GM19467 (cell line): ENCODE data around the gene NUBPL.
"Not testable (repeated sequence)": the region's sequence is repeated elsewhere in the genome, so short reads cannot be mapped to it uniquely, and the experiment has no call there.

Source experiments
- ATAC-seq: cut with Tn5 transposase; IDR thresholded peaks from one replicate; pipeline ENCODE4 v1.9.1; 2021; ENCODE audit warnings: mild to moderate bottlenecking, moderate library complexity; ENCODE audit not compliant: unreplicated experiment

NUBPL gene

DNA sequence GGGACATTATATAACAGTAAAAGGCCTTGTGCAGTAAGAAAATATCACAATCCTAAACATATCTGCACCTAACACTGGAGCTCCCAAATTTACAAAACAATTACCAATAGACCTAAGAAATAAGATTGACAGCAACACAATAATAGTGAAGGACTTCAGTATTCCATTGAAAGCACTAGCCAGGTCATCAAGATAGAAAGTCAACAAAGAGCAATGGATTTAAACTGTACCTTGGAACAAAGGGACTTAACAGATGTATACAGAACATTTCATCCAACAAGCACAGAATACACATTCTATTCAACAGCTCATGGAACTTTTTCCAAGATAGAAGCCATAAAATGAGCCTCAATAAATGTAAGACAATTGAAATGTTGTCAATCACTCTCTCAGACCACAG, 306.4 kb downstream of the NUBPL start:
- ATAC-seq = no peak

DNA sequence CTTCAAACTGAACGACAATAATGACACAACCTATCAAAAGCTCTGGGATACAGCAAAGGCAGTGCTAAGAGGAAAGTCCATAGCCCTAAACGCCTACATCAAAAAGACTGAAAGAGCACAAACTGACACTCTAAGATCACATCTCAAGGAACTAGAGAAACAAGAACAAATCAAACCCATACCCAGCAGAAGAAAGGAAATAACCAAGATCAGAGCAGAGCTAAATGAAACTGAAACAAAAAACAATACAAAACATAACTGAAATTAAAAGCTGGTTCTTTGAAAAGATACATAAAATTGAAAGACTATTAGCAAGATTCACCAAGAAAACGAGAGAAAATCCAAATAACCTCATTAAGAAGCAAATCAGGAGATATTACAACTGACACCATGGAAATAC, 306.9 kb downstream of the NUBPL start:
- ATAC-seq = not testable (repeated sequence)

DNA sequence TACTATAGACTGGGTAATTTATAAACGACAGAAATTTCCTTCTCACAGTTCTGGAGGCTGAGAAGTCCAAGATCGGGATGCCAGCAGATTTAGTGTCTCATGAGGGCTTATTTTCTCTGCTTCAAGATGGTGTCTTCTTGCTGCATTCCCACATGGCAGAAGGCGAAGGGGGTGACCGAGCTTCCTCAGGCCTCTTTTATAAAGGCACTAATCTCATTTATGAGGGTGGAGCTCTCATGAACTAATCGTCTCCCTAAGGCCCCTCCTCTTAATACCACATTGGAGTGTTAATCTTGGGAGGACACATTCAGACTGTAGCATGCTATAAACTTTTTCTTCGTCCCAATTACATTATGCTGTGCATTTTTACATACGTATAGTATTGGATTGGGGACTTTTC, 315.5 kb downstream of the NUBPL start:
- ATAC-seq = no peak

DNA sequence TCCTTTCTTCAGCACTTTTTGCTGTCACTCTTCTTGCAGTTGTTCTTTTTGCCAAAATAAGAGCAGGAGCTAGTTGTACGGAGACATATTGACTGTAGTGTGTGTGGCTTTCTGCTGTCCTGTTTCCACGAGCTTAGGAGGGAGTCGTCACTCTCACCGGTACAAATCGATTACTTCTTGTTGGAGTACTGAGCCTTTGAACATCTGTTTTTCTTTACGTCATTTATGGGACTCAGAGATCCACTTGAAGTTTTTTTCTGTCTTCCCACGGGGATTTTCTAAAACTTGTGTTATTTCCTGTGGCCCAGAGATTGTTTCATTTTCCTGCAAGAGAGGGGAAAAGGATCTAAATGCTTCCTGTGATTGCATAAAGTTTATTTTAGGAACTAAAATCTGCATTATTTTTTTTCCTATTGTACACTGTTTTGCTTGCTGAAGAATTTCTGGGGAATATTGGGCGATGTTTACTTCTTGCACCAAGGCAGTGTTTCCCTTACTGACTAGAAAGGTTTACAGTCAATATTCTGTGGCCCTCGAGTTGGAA, 316.1 kb downstream of the NUBPL start:
- no peak for ATAC-seq

DNA sequence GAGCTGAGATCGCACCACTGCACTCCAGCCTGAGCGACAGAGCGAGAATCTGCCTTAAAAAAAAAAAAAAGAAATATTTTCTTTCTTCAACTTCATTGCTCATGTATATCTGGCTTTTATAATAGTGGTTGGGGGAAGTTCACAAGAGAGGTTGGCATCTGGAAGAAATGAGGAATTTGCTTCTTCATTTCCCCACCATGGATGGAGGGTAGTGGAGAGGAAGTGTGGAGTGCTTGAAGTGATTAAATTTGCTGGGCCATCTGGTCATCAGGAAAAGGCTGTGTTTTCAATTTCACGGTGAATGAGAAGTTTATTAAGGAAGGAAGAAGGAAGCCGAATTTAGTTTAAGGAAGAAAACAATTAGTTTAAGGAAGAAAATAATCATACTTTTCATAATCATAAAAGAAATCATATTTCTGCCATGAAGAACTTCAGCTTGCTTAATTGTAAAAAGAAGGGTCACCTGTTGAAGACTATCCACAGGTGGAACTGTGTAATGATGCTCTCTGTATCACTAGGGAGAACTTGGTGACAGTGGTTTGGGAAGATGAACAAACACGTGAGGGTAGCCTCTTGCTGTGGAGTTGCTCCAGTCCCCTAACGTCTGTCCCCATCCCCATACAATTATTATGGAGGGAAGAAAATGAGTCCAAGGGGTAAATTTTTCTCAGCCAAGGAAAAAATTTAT, 318.6 kb downstream of the NUBPL start:
- no peak for ATAC-seq

DNA sequence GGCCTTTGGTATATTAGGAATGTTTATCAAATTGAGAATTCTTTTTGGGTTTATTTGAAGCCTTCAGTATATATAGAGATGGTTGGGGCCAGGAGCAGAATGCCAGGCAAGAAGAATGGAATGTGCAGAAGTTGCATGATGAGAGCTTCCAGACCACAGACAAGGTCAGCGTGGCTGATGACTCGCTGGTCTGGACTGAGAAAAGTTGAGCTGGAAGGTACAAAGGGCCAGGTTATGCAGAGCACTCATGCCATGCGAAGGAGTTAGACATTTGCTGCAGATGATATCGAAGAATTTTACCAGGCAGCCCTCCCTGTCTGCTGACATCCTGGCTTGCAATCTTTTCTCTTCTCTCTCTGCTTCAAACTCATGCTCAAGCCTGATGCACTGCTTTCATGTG, 319.7 kb downstream of the NUBPL start:
- ATAC-seq = no peak

DNA sequence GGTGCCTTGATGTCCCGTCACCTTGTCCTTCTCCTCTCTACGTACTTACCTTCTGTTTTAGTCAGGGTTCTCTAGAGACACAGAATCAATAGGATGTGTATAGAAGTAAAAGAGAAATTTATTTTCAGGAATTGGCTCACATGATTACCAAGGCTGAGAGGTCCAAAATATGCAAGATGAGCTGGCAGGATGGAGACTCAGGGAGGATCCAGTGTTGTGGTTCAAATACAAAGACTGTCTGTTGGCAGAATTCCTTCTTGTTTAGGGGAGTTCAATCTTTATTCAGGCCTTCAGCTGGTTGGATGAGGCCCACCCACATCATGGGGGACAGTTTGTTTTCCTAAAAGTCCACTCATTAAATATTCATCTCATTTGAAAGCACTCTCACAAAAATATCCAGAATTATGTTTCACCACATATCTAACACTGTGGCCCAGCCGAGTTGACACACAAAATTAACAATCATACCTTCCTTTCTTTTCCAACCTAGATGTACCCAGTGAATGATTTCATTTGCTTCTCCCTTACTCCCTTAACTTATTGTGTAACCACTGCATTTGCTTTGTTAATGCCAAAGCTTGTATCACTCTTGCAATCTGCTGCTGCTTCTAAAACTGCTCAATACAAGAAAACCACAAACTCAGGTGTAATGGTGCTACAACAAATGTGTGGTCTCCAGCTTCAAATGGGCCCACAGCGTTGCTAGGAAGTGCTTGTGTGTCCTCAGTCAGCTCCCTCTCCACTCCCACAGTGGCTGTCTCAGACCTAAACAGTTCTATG, 320.5 kb downstream of the NUBPL start:
- no peak for ATAC-seq

DNA sequence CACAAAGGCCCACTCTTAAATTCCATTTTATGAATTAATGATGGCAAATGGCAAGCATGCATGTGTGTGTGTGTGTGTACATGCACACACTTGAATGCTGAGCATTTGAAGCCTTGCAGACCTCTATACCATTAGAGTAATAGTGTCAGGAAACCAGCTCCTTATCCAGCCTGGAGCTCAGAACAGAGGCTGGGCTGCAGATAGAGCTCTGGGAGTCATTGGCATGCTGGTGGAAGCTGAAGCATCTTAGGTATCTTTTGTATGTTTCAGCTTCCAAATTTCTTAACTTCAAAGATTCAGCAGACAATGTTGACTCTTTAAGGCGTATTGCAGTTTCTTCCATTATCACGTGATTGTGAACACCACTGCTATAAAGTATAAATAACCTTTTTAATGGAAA, 323.0 kb downstream of the NUBPL start:
- no peak for ATAC-seq

DNA sequence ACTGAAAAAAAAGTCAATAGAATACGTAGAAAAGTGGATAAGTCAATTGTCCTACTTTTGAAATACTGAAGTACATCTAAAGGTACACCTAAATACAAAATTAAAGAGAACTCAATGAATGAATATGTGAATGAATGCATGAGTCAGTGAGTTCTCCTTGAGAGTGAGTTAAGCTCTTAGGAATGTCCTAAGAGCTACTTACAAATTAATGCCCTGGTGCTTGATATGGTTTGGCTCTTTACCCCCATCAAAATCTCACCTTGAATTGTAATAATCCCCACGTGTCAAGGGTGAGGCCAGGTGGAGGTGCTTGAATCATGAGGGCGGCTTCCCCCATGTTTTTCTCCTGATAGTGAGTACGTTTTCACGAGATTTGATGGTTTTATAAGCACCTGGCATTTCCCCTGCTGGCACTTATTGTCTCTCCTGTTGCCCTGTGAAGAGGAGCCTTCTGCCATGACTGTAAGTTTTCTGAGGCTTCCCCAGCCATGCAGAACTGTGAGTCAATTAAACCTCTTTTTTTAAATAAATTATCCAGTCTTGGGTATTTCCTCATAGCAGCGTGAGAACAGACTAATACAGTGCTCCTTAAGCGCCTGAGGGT, 323.7 kb downstream of the NUBPL start:
- ATAC-seq = no peak

DNA sequence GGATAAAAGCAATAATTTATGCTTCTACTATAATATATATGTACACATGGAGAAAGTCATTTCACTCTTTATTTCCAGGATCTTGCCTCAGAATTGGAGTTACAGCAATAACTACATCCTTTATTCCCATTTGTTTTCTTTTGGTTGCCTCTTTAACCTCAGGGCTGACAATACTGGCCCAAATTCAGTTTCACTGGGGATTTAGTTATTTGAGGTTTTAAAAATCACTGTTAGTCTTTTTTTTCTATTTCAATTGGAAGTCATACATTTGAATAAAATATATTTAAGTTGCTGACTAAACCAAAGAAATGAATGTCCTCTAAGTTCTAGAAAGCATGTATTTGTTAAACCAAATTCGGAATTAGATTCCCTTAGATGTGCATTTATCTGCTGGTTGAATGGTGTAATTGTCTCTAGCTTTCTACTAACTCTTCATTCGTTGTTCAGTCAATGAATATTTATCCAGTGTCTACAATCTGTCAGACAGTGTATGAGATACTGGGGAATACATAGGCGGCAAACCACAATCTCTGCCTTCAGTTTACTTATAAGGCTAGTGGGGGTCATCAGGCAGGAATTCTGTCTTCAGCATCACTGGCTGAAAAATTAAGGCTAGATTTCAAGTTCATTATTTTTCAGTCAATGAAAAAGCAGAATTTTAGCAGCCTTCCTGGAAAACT, 325.1 kb downstream of the NUBPL start:
- ATAC-seq = no peak

DNA sequence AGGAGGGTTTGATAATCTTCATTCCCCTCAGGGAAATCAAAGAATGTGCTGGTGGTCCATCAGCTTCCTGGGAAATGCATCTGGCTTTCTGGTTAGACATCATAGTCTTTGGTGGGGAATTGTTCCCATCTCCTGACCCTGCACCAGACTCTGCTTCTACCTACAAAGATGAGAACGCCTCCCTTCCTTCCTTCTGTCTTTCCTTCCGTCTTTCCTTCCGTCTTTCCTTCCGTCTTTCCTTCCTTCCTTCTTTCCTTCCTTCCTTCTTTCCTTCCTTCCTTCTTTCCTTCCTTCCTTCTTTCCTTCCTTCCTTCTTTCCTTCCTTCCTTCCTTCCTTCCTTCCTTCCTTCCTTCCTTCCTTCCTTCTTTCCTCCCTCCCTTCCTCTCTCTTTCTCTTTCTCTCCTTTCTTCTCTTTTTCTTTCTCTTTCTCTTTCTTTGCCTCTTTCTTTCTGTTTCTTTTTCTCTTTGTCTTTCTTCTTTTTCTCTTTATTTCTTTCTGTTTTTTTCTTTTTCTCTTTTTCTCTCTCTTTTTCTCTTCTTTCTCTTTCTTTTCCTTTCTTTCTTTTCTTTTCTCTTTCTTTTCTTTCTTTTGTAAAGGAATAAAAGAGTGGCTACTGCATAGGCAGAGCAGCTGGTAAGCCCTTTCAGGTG, 326.9 kb downstream of the NUBPL start:
- ATAC-seq = no peak

DNA sequence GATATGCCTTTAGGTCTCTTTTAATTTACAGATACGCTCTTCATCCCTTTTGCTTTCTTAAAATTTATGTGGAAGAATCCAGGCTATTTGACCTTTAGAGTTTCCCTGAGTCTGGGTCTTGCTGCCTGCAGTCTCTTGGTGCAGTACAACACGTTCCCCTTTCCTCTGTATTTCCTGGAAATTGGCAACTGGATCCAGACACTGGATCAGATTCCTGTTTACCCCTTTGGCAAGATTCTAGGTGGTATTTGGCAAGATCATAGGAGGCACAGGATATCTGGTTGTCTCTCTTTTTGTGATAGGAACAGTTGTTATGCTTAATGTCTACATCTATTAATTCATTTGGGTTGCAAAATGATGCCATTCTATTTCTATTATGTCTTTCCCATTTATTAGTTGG, 328.1 kb downstream of the NUBPL start:
- no peak for ATAC-seq

DNA sequence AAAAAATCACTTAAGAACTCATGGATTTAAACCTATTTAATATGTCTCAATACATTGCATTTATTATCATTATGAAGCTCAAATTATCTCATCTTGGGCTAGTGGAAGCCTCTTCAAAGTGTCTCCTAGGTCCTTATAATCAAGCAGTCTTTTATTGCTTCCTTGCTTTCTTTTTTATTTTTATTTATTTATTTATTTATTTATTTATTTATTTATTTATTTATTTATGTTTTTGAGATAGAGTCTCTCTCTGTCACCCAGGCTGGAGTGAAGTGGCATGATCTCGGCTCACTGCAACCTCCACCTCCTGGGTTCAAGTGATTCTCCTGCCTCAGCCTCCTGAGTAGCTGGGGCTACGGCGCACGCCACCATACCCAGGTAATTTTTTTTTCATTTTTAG, 329.0 kb downstream of the NUBPL start:
- ATAC-seq = not testable (repeated sequence)

DNA sequence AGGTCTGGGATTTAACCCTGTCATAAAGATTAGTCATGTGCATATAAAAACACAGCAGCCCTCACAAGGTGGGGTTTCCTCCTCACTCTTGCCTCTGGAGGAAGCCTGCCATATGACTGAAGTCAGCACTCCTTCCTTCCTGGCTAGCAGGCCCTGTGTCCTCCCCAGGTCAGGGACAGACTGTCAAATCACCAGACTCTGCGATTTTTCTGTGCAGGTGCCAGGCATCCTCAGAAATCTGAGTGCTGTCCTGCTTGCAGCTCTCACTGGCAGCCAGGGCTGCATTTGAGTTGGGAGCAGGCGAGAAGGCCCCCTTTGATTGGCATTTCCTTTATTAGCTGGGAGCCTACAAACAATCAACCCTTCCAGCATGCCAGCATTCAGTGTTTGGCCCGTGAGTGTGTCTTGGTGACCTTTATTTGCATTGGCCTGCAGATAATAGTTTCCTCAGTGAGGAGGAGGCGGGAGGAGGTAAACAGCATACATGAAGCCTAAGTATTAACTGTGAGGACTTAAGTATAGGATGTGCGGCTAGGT, 332.1 kb downstream of the NUBPL start:
- ATAC-seq = no peak

DNA sequence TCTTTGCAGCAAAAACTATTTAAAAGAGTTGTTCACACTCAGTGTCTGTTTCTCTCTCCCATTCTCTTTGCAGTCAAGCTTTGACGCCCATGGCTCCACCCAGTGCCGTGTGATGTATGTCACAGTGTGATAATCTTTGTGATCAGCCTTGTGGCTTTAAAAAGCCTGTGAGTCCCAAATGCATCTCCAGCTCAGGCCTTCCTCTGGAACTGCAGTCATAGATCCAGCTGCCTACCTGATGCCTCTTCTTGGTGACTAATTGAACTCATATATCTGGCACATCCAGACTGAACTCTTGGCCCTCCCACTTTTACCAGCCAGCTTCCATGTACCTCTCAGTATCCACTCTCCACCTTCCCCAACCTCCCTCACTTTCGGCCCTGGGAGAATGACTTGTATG, 333.1 kb downstream of the NUBPL start:
- no peak for ATAC-seq

DNA sequence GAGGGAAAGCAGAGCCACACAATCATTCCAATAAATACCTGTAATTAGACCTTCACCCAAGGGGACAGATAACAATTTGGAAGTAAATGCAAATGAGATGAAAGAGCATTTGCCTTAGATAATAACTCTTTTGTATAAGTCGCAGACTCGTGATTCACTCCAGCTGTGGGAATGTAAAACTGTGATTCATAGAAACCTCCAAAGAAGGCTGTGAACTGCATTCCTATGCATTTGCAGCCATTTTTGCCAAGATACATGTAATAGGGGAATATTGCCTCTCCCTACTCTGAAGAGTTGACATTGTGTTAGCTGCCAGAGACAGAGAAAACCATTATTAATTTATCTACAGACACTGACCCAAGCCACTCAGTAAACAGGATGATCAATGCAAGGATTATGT, 334.0 kb downstream of the NUBPL start:
- ATAC-seq = no peak

DNA sequence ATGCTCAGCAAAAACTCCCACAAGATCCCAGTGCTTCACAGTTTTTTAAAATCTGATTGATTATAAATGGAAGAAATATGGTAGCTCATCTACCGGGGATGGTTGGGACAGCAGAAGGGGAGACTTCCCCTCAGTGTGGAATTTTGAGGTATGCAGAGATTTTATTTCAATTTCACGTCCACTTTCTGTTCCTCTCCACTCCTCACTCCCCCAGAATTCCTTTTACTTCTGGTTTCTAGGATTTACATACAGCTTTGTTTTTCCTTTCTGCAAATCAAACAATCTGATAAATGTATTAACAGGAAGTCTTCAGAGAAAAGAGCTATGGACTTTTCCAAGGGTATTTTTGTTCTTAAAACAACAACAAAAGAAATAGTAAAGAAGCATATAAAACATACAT, 334.4 kb downstream of the NUBPL start:
- no peak for ATAC-seq

DNA sequence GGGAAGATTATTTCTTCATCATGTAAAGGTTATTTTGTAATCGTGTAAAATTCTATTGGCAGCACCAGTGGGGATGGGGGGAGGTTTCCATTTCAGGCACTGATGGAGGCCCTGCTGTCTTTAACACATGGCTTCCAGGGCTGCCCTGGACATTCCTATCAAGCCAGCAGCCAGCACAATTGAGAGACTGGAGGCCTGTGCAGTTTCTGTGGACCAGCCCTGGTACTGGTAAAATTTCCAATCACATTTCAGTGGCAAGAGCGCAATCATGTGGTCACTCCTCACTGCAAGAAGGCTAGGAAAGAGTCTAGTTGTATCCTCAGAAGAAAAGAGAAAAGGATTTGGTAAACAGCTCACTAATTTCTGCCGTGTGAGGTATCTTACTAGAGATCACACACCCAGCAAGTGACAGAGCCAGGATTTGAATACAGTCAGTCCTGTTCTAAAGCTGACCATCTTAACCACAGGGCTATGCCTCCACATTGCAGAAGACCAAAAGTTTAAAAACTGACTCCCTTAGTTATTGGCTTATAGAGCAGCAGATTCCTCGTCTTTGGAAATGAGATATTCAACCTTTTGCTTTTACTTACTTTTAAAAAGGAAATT, 336.5 kb downstream of the NUBPL start:
- ATAC-seq = no peak

DNA sequence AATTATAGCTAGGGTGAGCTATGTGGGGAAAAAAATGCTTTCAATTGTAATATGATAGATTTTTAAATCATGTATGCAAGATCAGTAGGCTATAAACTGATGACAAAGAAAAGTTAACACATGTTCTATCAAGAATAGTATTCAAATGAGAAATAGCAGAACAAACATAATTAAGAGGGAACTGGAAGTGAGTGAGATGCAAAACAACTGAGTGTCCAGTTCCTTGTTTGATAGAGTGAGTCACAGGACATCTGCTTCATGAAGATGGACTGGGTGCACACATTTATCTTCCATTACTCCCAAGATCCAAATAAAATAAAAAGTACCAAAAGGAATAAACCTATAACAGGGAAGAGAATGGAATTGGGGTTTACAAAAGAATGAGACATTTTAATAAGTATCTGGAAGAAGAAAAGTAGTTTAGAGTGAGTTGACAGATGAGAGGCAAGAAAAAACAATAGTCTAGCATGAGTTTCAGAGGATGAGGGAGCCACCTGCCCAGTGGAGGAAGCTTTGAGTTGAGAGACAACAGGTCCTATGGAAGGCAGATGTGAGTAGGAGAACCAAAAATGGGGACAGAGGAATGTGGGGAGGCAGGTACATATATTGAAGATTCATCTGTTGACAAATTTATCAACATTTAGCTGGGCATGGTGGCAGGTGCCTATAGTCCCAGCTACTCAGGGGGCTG, 337.8 kb downstream of the NUBPL start:
- ATAC-seq = no peak

DNA sequence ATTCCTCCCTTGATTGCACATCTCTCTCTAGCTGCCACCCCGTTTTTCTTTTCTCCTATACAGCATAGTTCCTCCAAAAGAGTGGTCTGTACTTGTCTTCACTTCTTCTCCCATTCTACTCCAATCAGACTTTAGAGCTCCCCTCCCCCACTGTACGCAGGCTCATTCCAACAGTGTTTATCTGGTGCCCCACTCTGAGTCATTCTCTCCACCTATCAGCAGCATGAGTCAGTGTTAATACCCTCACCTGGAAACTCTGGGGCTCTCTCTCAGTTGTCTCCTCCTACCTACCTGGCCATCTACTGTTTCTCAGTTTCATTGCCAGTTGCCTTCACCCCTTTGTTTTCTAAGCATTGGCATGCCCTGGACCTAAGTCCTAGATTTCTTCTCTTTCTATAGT, 340.8 kb downstream of the NUBPL start:
- no peak for ATAC-seq
